MM.1S (cell line): ENCODE data around the gene CMTR2.

Experiments
- DNase-seq: peaks from one replicate; pipeline ENCODE4 v3.0.0-alpha.2; 2015
- H2AFZ ChIP-seq: fragments of 300-600 bp; sonication (generic); 2 replicates; pipeline ENCODE4 v1.6.0; 2016; ENCODE audit warnings: antibody characterized with exemption, low read length
- H3F3A ChIP-seq: fragments of 300-600 bp; sonication (generic); 2 replicates; pipeline ENCODE4 v1.6.1; 2016; ENCODE audit warnings: mild to moderate bottlenecking, antibody characterized with exemption, low read length, moderate library complexity, mixed read lengths; ENCODE audit not compliant: insufficient read depth
- H3K27ac ChIP-seq: fragments of 300-600 bp; sonication (generic); 2 replicates; pipeline ENCODE4 v1.5.1; 2016; ENCODE audit warnings: mild to moderate bottlenecking, low read length
- H3K27me3 ChIP-seq: fragments of 300-600 bp; sonication (generic); replicated peaks from 2 replicates; pipeline ENCODE4 v1.6.0; 2016; ENCODE audit warnings: low read length; ENCODE audit not compliant: insufficient read depth
- H3K36me3 ChIP-seq: fragments of 300-600 bp; sonication (generic); replicated peaks from 2 replicates; pipeline ENCODE4 v1.6.1; 2016; ENCODE audit warnings: mild to moderate bottlenecking, low read length, mixed read lengths; ENCODE audit not compliant: insufficient read depth
- H3K4me1 ChIP-seq: fragments of 300-600 bp; sonication (generic); 2 replicates; pipeline ENCODE4 v1.6.1; 2016; ENCODE audit warnings: low read length, mixed read lengths
- H3K4me2 ChIP-seq: fragments of 300-600 bp; sonication (generic); 2 replicates; pipeline ENCODE4 v1.6.0; 2016; ENCODE audit warnings: low read depth, low read length
- H3K4me3 ChIP-seq: fragments of 300-600 bp; sonication (generic); 2 replicates; pipeline ENCODE4 v1.5.1; 2016; ENCODE audit warnings: low read length, mixed read lengths
- H3K79me2 ChIP-seq: fragments of 300-600 bp; sonication (generic); 2 replicates; pipeline ENCODE4 v1.6.1; 2016; ENCODE audit warnings: mixed run types, low read length, mixed read lengths
- H3K9ac ChIP-seq: fragments of 300-600 bp; sonication (generic); 2 replicates; pipeline ENCODE4 v1.6.1; 2016; ENCODE audit warnings: low read length, mixed read lengths
- H3K9me2 ChIP-seq: fragments of 300-600 bp; sonication (generic); replicated peaks from 2 replicates; pipeline ENCODE4 v1.6.1; 2016; ENCODE audit warnings: mild to moderate bottlenecking, low read length, mixed read lengths; ENCODE audit not compliant: insufficient read depth
- H3K9me3 ChIP-seq: fragments of 300-600 bp; sonication (generic); replicated peaks from 2 replicates; pipeline ENCODE4 v1.6.1; 2016; ENCODE audit warnings: mild to moderate bottlenecking, low read length, mixed read lengths; ENCODE audit not compliant: insufficient read depth
- H4K20me1 ChIP-seq: fragments of 300-600 bp; sonication (generic); 2 replicates; pipeline ENCODE4 v1.6.1; 2016; ENCODE audit warnings: mild to moderate bottlenecking, low read length, moderate library complexity, mixed read lengths; ENCODE audit not compliant: insufficient read depth
- EZH2 ChIP-seq: fragments of 300-600 bp; sonication (generic); optimal IDR thresholded peaks from 2 replicates; pipeline ENCODE3; 2017; ENCODE audit warnings: low read depth, mild to moderate bottlenecking, antibody characterized with exemption, low read length, mixed read lengths
- EZH2phosphoT487 ChIP-seq: fragments of 300-600 bp; sonication (generic); IDR thresholded peaks from 2 replicates; pipeline ENCODE4 v1.6.1; 2018; ENCODE audit warnings: antibody characterized with exemption, low read length
- TF ChIP-seq, protein P1 (sequence below): fragments of 300-600 bp; sonication (generic); IDR thresholded peaks from 2 replicates; pipeline ENCODE4 v1.5.1; 2016; ENCODE audit warnings: antibody characterized with exemption, low read length, mixed read lengths

The CMTR2 gene

DNA sequence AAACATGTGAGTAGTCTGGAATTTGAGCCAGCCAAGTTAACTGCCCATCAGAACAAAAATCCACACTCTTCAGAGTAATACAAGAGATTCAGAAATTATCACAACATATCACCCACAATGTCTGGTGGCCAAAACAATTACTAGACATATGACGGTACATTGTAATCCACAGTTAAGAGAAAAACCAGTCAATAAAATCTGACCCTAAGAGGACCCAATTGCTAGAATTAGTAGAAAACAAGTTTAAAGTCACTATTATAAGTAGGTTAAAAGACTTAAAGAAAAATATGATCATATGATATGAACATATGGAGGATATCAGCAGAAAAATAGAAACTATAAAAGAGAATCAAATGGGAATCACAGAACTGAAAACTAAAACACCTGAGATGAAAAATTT, 15.8 kb downstream of the CMTR2 start:
- Histone ChIP-seq H3K79me2 (no peaks in the 10 kb centered on the region), H3K27ac (no peak overlapping the region), H3K4me2 (no peak overlapping the region), H3K9ac (no peak overlapping the region), H2AFZ (no peak overlapping the region), H3K9me3 (no peaks in the 10 kb centered on the region), H3K27me3 (no peaks in the 10 kb centered on the region), H3K9me2 (no peaks in the 10 kb centered on the region), H3K4me1 (no peaks in the 10 kb centered on the region), H4K20me1 (no peaks in the 10 kb centered on the region), H3F3A (no peaks in the 10 kb centered on the region), H3K36me3 (no peaks in the 10 kb centered on the region), H3K4me3 (no peak overlapping the region)
- TF ChIP-seq EZH2phosphoT487: no peak
- TF ChIP-seq, protein P1, sequence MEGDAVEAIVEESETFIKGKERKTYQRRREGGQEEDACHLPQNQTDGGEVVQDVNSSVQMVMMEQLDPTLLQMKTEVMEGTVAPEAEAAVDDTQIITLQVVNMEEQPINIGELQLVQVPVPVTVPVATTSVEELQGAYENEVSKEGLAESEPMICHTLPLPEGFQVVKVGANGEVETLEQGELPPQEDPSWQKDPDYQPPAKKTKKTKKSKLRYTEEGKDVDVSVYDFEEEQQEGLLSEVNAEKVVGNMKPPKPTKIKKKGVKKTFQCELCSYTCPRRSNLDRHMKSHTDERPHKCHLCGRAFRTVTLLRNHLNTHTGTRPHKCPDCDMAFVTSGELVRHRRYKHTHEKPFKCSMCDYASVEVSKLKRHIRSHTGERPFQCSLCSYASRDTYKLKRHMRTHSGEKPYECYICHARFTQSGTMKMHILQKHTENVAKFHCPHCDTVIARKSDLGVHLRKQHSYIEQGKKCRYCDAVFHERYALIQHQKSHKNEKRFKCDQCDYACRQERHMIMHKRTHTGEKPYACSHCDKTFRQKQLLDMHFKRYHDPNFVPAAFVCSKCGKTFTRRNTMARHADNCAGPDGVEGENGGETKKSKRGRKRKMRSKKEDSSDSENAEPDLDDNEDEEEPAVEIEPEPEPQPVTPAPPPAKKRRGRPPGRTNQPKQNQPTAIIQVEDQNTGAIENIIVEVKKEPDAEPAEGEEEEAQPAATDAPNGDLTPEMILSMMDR: no peak
- no peak for TF ChIP-seq EZH2
- no peak for DNase-seq

DNA sequence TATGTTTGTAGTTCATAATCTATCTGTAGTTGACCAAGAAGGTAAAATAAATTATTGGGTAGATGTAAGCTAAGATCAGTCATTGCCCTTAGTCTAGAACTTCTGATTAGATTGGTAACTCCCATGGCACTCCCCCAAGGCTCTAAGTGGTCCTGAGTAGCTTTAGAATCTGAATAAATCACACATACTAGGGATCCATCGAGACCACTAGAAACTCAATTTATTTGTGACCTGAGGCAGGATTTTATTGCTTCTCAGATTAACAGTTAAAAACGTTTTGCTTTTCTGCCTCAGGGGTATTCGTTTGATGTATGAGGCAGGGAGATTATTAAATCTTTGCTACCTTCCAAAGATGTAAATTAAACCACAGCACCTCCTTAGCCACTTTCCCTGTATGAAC, 24.9 kb downstream of the CMTR2 start:
- no peaks in the 10 kb centered on the region for H3K9me2 ChIP-seq
- H3K9me3 ChIP-seq: no peaks in the 10 kb centered on the region
- H3K4me1 ChIP-seq: no peaks in the 10 kb centered on the region
- H3K27me3 ChIP-seq: no peaks in the 10 kb centered on the region
- no peaks in the 10 kb centered on the region for H3F3A ChIP-seq
- no peaks in the 10 kb centered on the region for H4K20me1 ChIP-seq
- TF ChIP-seq, protein P1: no peak
- TF ChIP-seq EZH2: no peak
- TF ChIP-seq EZH2phosphoT487: no peak
- DNase-seq: no peak
- no peaks in the 10 kb centered on the region for H3K79me2 ChIP-seq
- no peaks in the 10 kb centered on the region for H3K36me3 ChIP-seq
- no peak overlapping the region for H3K9ac ChIP-seq
- no peak overlapping the region for H2AFZ ChIP-seq
- no peak overlapping the region for H3K4me3 ChIP-seq
- H3K4me2 ChIP-seq: no peak overlapping the region
- H3K27ac ChIP-seq: no peak overlapping the region

DNA sequence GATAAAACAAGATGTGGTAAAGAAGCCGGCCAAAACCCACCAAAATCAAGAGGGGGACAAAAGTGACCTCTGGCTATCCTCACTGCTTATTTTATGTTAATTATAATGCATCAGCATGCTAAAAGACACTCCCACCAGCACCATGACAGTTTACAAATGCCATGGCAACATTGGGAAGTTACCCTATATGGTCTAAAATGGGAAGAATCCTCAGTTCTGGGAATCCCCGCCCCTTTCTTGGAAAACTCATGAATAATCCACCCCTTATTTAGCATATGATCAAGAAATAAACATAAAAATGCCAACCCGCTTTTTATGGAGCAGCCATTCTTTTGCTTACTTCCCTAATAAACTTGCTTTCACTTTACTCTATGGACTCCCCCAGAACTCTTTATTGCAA, 25.6 kb downstream of the CMTR2 start:
- Histone ChIP-seq H3K27ac (no peak overlapping the region), H3K4me1 (no peaks in the 10 kb centered on the region), H3K9ac (no peak overlapping the region), H3F3A (no peaks in the 10 kb centered on the region), H3K4me3 (no peak overlapping the region), H3K9me3 (no peaks in the 10 kb centered on the region), H2AFZ (no peak overlapping the region), H4K20me1 (no peaks in the 10 kb centered on the region), H3K9me2 (no peaks in the 10 kb centered on the region), H3K79me2 (no peaks in the 10 kb centered on the region), H3K4me2 (no peak overlapping the region), H3K27me3 (no peaks in the 10 kb centered on the region), H3K36me3 (no peaks in the 10 kb centered on the region)
- no peak for TF ChIP-seq EZH2
- no peak for TF ChIP-seq EZH2phosphoT487
- TF ChIP-seq, protein P1: no peak
- DNase-seq: no peak
